Activated CD4-positive, CD25-positive, alpha-beta regulatory T cell (primary cell): Measurements from ENCODE around the gene WDR46.

ENCODE experiments used
- DNase-seq, 4 experiments: peaks; one replicate each; lab custom pipeline; 2025; lab: John Stamatoyannopoulos, UW

The WDR46 gene, protein sequence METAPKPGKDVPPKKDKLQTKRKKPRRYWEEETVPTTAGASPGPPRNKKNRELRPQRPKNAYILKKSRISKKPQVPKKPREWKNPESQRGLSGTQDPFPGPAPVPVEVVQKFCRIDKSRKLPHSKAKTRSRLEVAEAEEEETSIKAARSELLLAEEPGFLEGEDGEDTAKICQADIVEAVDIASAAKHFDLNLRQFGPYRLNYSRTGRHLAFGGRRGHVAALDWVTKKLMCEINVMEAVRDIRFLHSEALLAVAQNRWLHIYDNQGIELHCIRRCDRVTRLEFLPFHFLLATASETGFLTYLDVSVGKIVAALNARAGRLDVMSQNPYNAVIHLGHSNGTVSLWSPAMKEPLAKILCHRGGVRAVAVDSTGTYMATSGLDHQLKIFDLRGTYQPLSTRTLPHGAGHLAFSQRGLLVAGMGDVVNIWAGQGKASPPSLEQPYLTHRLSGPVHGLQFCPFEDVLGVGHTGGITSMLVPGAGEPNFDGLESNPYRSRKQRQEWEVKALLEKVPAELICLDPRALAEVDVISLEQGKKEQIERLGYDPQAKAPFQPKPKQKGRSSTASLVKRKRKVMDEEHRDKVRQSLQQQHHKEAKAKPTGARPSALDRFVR

DNA sequence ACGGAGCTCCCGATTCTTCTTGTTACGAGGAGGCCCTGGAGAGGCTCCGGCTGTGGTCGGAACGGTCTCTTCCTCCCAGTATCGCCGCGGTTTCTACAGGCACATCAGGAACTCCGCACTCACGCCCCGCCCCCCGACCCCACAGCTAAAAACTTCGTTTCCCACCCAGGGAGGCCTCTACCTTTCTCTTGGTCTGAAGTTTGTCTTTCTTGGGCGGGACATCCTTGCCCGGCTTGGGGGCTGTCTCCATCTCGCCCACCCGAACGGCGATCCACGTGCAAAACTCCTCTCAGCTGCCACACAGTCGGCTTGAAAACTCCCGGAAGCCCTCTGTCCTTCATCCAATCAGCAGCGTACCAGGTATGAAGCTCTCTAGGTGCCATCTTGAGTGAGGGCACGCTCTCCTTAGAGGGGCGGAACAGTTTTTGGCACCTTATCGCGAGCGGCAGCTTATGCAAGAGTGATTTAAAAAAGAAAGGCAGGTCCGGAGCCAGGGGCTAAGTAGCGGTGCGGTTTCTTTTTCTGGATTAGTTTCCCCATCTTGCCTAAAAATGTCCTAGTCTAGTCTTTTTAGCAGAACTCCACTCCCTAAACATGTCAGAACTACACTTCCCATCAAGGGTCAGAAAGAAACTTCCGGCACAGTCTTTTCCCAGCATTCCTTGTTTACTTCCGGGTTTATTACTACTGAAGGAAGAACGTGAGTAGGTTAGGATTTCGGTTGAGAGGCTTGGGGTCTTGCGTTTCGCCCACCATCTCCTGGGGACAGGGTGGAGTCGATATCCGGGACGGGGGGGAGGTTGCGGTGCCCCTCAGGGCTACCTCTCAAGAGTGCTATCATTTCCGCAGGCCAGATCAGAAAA is at the start of gene WDR46, which contains the start of gene PFDN6:
TSS of gene WDR46 (minus strand) at position 319 of the 863 bp plus-strand sequence. CDS start at position 250, 69 bp downstream.
TSS of gene PFDN6 (plus strand) at position 681 of the 863 bp plus-strand sequence. CDS start 256 bp downstream, outside the sequence.
- peak; percentile 50 to 59 (median 58) for DNase-seq

GRCh38 chr6:33336495-33336894 is 47.5 kb upstream of the WDR46 start:
- DNase-seq: no peak

- no peak for DNase-seq
These were observed 46.9 kb upstream of the WDR46 start for GRCh38 chr6:33335916-33336315.

- DNase-seq: no peak
These were observed 44.6 kb upstream of the WDR46 start for GRCh38 chr6:33333666-33334065.

DNA sequence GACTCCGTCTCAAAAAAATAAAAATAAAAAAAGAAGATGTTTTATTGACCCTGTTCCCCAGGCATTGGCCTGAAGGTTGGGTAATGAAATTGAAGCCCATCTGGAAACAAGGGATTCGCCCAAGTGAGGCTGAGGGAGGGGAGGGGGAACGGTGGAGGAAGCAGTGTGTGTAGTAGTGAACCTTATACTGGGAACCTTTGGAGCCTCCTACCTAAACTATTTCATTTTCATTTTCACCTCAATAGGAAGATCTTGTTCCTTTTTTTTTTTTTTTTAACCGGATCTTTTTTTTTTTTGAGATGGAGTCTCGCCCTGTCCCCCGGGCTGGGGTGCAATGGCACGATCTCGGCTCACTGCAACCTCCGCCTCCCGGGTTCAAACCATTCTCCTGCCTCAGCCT is 41.7 kb upstream of the WDR46 start:
- no peak for DNase-seq

DNA sequence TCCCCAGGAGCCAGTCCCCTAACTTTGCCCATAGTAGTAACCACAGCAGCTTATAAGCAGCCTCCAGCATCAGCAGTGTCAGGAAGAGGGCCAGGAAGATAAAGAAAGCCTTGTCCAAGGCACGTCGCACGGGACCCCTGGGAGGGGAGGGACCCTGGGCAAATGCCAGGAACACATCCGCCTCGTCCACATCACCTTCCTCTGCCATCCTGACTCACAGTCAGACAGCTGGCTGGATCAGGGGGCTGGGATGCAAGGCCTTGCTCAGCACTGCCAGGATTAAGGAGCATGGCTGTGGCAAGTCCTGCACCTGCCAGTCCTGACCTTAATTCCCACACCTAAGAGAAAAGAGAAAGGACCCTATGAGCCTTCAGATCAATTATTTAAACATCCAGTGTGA is 40.0 kb upstream of the WDR46 start:
- DNase-seq: no peak

DNA sequence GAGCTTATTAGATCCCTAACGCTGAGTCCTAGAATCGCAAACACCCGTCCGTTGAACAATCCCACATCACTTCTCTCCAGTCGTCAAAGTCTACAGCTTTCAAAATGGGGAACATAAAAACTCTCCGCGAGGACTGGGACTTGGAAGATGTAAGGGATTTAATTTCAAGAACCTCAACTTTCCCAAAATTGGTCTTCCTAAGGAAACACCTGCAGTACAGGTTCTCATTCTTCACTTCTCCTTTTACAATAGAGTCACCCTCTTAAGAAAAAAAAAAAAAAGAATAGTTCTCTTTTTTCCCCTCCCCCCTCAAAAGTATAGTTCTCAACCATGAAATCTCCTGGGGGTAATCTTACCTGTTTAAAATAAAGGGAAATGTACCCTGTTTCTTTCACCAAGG is 35.1 kb upstream of the WDR46 start:
- DNase-seq: no peak

DNA sequence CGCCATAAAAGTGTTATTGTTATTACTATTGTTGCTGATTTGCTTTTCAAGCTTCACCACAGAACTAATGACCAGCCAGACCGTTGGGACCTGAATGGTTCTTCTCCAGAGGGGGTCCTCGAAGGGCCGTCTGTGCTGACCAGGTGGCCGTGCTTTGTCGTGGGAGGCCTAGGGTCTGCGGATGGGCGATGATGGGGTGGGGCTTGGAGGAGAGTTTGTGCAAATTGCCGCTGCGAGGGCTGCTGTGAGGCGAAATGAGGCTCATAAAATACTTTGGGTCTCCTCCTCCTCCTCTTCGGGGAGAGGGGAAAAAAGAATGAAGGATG is 34.5 kb upstream of the WDR46 start:
- no peak for DNase-seq

DNA sequence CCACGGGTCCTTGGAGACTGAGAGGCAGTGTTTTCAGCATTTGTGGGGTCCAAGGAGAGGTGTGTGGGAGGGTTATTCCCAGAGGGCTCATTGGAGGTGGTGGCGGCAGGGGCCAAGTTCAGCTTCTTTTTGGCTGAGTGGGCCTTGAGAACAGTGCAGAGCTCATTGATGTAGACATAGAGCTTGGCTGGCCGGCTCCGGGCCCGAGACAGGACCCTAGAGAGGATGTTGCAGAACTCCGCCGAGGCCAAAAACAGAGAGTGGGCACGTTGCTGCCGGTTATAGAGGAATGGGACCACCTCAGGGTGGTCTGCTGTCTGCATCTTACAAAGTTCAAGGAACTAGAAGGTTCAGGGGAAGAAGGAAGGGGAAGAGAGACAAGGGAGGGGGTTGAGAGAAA is 32.2 kb upstream of the WDR46 start:
- DNase-seq: no peak

DNA sequence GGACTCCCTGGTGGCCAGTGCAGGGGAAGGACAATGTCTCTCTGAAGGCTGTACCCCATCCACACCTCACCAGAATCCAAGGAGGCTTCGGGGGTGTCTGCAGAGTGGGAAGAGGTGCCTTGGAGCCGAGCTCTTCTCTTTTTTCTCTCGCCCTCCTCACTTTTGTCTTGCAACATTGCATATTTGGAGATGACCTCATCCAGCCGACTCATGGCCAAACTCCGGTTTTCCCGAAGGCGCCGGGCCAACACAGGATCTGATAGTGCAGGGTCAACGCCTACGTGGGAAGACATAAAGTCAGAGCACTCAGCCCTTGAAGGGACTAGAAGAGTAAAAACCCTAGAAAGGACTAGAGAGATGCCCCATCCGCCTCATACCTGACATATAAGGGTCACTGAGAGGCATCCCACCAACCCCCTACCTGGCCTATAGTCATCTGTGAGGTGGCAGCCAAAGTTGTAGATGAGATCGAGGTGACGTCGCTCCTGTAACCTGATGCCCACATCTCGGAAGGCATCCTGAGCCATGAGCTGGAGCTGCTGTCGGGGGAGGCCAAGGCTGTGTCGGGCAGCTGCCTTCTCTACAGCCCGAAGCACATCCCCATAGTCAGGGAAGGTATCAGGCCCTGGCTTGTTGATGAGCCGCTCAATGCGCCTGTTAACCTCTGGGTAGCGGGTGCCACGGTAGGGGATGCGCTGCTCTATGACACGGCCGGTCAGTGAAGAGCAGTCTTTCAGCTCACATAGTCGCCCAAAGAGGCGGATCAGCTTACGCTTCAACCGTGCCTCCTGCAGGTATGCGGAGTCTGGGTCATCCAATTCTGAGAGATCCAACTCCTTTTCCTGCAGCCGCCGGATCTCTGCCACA is 31.5 kb upstream of the WDR46 start:
- no peak for DNase-seq

DNA sequence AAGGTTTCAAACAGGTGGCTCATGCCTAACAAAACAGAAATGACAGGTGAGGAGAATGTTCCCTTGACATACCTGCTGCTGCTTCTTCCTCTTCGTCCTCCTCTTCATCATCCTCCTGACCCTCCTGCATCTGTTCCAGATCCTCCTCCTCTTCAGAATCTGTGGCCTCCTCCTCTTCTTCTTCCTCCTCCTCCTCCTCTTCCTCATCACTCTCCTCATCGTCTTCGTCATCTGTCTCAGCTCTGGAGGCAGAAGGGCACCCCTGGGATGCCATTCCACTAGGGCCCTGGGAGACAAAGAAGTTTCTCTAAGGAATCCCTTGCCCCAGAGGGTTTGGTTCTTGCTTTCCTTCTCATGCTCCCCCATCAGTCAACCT is 30.9 kb upstream of the WDR46 start:
- DNase-seq: no peak

GRCh38 chr6:33318426-33319073 is 29.5 kb upstream of the WDR46 start:
- no peak for DNase-seq

DNA sequence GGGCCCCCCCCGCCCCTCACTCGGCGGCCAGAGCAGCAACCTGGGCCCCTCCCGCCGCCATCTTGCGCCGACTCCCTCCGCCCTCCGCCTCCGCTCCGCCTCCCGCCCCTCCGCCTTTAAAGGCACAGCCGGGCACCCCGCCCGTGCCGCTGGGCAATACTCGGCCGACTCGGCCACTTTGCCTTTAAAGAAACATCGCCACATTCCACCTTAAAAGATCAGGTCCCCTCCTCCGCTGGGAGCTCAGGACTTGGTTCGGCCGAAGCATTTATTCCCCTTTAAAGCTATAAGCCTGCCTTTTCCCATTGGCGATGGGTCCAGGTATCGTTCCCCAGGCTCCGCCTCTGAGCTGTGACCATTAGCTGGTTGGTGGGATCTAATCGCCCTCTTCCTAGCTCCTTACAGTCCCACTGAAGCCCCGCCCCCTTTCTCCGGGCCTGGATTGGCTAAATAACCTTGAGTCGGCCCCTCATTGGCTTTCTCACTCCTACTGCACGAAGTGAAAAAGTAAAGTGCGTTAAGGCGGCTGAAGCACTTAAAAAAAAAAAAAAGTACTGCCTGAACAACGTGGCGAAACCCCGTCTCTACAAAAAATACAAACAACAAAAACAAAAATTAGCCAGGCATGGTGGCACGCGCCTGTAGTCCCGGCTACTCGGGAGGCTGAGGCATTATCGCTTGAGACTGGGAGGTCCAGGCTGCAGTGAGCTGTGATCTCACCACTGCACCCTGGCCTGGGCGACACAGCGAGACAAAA is 28.8 kb upstream of the WDR46 start, which contains the start of gene ZBTB22:
TSS of gene ZBTB22 (minus strand) at position 76 of the 757 bp plus-strand sequence. CDS start 828 bp downstream, outside the sequence.
- peak; percentile 83 to 92 (median 87) for DNase-seq

DNA sequence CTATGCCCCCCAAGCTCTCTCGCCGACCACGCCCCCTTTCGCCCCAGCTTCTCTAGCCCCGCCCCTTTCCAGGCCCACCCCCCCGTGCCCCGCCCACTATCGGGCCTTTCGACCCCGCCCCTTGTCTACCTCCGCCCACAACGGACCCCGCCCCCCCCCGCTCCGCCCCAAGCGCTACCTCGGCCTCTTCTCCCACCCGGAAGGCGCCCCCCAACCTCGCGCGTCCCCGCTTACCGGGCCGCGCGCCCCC is 28.3 kb upstream of the WDR46 start:
- peak in 2 of 4 experiments; percentile 77 to 81 for DNase-seq

DNA sequence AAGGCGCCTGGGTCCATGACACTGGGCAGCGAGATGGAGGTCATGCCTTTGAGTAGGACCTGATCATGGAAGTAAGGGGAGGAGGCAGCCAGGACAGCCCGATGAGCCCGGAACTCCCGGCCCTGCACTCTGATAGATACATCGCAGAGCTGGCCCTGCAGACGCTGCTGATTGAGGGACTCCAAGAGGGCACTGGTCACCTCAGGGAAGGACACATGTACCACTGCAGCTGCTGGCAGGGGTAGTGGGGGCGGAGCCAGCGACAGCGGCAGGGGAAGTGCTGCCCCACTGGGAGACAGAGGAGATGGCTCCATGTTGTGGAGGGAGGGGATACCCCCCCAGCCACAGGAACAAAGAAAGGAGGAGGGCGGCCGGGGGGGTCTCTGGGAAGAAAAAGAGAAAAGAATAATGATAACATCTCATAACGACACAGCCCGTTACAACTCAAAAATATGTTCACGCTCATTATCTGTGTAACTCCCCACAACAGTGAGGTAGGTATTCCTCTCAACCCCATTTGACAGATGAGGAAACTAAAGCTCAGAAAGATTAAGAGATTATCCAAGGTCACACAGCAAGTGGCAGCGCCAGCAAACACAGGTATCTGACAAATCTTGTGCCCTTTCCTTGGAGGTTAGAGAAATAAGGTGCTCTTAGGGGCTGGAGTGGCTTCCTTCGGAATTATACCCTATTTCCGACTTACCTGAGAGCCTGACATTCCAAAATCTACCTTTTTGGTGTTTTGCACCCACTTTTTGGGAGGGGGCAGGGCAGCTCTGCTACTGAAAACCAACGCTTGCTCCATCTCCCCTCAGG is 27.8 kb upstream of the WDR46 start:
- no peak for DNase-seq

GRCh38 chr6:33315793-33316602 is 27.0 kb upstream of the WDR46 start:
- DNase-seq: no peak

- DNase-seq: no peak
These were observed 26.1 kb upstream of the WDR46 start for GRCh38 chr6:33314943-33315792.

DNA sequence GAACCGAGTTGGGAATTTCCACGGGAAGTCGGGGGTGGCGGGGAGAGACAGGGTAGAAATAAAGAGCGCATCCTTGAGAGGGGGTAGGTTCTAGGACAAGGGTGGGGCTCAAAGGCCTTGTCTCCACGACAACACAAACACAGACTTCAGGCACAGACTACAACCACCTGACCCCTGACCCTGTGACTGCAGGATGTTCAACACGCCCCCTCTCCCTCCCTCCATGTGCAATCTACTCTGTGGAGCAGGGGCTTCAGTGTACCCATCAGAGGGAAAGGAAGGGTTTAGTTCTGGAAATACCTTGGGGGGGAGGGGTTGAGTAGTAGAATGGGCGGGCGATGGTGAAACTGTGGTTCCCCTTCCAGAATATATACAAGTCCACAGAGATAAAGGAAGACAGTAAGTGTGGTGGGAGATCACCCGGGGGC is 25.5 kb upstream of the WDR46 start:
- peak in 3 of 4 experiments; percentile 25 to 41 (median 33) for DNase-seq
